ENCODE measurements around the gene ALG2. TPM values are rescaled to one million over a fixed set of nuclear protein-coding genes. Genes with fewer than 3 reads are reported as not detected.

Gene ALG2
- polyA plus RNA-seq, 3 donors, result 15.9 to 25.5 (median 23.6) TPM

GRCh38 chr9:99220011-99220410, 1.7 kb downstream of the ALG2 start:
- Mint-ChIP-seq H3K27me3 (ENCODE audit: low read depth in 3 of 3) (peaks cover 0 to 2% (median 0%) of the 10 kb centered on the region in 3 donors), H3K4me3 (peak overlapping the region; percentile 18 to 51), H3K9me3 (no peaks in the 10 kb centered on the region), H3K36me3 (peaks cover 33 to 49% of the 10 kb centered on the region in 2 donors), H3K4me1 (peaks cover 43% of the 10 kb centered on the region), H3K27ac (peak overlapping the region in 5 of 7 donors; percentile 61 to 78 (median 68))
- H4K20me1 ChIP-seq (ENCODE audit: insufficient read depth, low read length), result peaks cover 60% of the 10 kb centered on the region
- H3K27me3 ChIP-seq (ENCODE audit: control insufficient read depth in 2 of 2, insufficient read depth in 2 of 2, low read length in 2 of 2), result no peaks in the 10 kb centered on the region
- intact Hi-C loops (cut with micrococcal nuclease), result loop anchor here in 1 of 2 donors (5.0 to 10.0 kb wide), 2 partner anchors 605 to 687 kb away; partner anchors contain the start of genes NR4A3 and STX17
- H3K79me2 ChIP-seq (ENCODE audit: insufficient read depth, low read length), result peaks cover 82% of the 10 kb centered on the region
- TF ChIP-seq CTCF (IDR thresholded peaks at IDR 0.05), result no peak
- H3K36me3 ChIP-seq (replicated peaks in 1 of 2; ENCODE audit: control insufficient read depth in 1 of 2, insufficient read depth in 2 of 2, low read length in 2 of 2), result peaks cover 27 to 50% of the 10 kb centered on the region in 2 donors
- H3K9ac ChIP-seq (ENCODE audit: insufficient read depth, low read length, poor library complexity, severe bottlenecking), result no peak overlapping the region
- H3K4me1 ChIP-seq (ENCODE audit: control insufficient read depth in 1 of 2, insufficient read depth in 2 of 2, low read length in 2 of 2), result peaks cover 27 to 38% of the 10 kb centered on the region in 2 donors
- H3K27ac ChIP-seq (ENCODE audit: low read depth in 1 of 2, low read length in 2 of 2), result peak overlapping the region in 1 of 2 donors; percentile 24
- DNase-seq, result peak in 2 of 3 donors; percentile 8 to 21
- H3K9me3 ChIP-seq (replicated peaks in 1 of 2; ENCODE audit: control insufficient read depth in 1 of 2, insufficient read depth in 1 of 2, low read length in 2 of 2), result no peaks in the 10 kb centered on the region
- no CpG with 5 or more reads among the region's 4 CpGs for WGBS (ENCODE audit: insufficient coverage)
- H3K4me2 ChIP-seq (replicated peaks; ENCODE audit: extremely low read depth, low read length, poor library complexity, severe bottlenecking), result no peak overlapping the region
- no peak overlapping the region for H2AFZ ChIP-seq (ENCODE audit: insufficient read depth, low read depth, low read length, poor library complexity, severe bottlenecking)
- H3K4me3 ChIP-seq (replicated peaks in 1 of 3; ENCODE audit: low read depth in 2 of 3, low read length in 3 of 3), result no peak overlapping the region

- Mint-ChIP-seq H3K4me3 (no peak overlapping the region), H3K27ac (no peak overlapping the region), H3K9me3 (peaks cover 0 to 6% (median 3%) of the 10 kb centered on the region in 7 donors), H3K4me1 (peaks cover 43% of the 10 kb centered on the region), H3K36me3 (peaks cover 23 to 34% of the 10 kb centered on the region in 2 donors), H3K27me3 (ENCODE audit: low read depth in 3 of 3) (peaks cover 0 to 5% (median 0%) of the 10 kb centered on the region in 3 donors)
- Histone ChIP-seq H3K36me3 (replicated peaks in 1 of 2; ENCODE audit: control insufficient read depth in 1 of 2, insufficient read depth in 2 of 2, low read length in 2 of 2) (peaks cover 21 to 39% of the 10 kb centered on the region in 2 donors), H3K4me2 (replicated peaks; ENCODE audit: extremely low read depth, low read length, poor library complexity, severe bottlenecking) (no peak overlapping the region), H3K27ac (ENCODE audit: low read depth in 1 of 2, low read length in 2 of 2) (no peak overlapping the region), H3K4me1 (ENCODE audit: control insufficient read depth in 1 of 2, insufficient read depth in 2 of 2, low read length in 2 of 2) (peaks cover 25 to 31% of the 10 kb centered on the region in 2 donors), H3K9ac (ENCODE audit: insufficient read depth, low read length, poor library complexity, severe bottlenecking) (no peak overlapping the region), H3K9me3 (replicated peaks in 1 of 2; ENCODE audit: control insufficient read depth in 1 of 2, insufficient read depth in 1 of 2, low read length in 2 of 2) (peaks cover 0 to 5% of the 10 kb centered on the region in 2 donors), H4K20me1 (ENCODE audit: insufficient read depth, low read length) (peaks cover 57% of the 10 kb centered on the region), H3K27me3 (ENCODE audit: control insufficient read depth in 2 of 2, insufficient read depth in 2 of 2, low read length in 2 of 2) (no peaks in the 10 kb centered on the region), H2AFZ (ENCODE audit: insufficient read depth, low read depth, low read length, poor library complexity, severe bottlenecking) (no peak overlapping the region), H3K4me3 (replicated peaks in 1 of 3; ENCODE audit: low read depth in 2 of 3, low read length in 3 of 3) (no peak overlapping the region), H3K79me2 (ENCODE audit: insufficient read depth, low read length) (peaks cover 49% of the 10 kb centered on the region)
- no peak for TF ChIP-seq CTCF (IDR thresholded peaks at IDR 0.05)
- WGBS (ENCODE audit: insufficient coverage), result 100% methylated on average over 1 of the region's 1 CpG
- no peak for DNase-seq
- intact Hi-C loops (cut with micrococcal nuclease), result loop anchor here in 1 of 2 donors (10.0 kb wide), 1 partner anchor 879 kb away; the partner anchor contains the start of genes ERP44 and INVS
Observed at GRCh38 chr9:99216073-99216472, 5.7 kb downstream of the ALG2 start.
